Lung (tissue), 12 donors: Measurements from ENCODE around the gene CFLAR. TPM values are rescaled to one million over a fixed set of nuclear protein-coding genes. Genes with fewer than 3 reads are reported as not detected.

Experiments used
- ATAC-seq: fragments of 200-7000 bp; cut with Tn5 transposase; one replicate; pipeline ENCODE4 v1.9.1; 2020; ENCODE audit warnings: moderate number of reproducible peaks; ENCODE audit not compliant: insufficient read depth, low FRiP score
- DNase-seq, 3 donors: peaks; one replicate each; pipeline ENCODE4 v3.0.0-alpha.2; 2013 to 2017
- H3K27ac ChIP-seq, 2 donors: one replicate each; pipeline ENCODE4 v1.5.1; 2013; ENCODE audit warnings: mild to moderate bottlenecking in 2 of 2, moderate library complexity in 2 of 2, control low read depth in 1 of 2, inconsistent platforms in 1 of 2, low read depth in 1 of 2, low read length in 1 of 2
- H3K27me3 ChIP-seq, 3 donors: one replicate each; pipeline ENCODE4 v1.5.1; 2013; ENCODE audit warnings: low read length in 2 of 3; ENCODE audit not compliant: control insufficient read depth in 3 of 3, insufficient read depth in 3 of 3
- H3K36me3 ChIP-seq, 4 donors: one replicate each; pipeline ENCODE4 v1.5.1; 2013; ENCODE audit warnings: low read length in 4 of 4, mild to moderate bottlenecking in 1 of 4, moderate library complexity in 1 of 4; ENCODE audit not compliant: control insufficient read depth in 4 of 4, insufficient read depth in 4 of 4
- H3K4me1 ChIP-seq, 5 donors: one replicate each; pipeline ENCODE4 v1.5.1; 2013; ENCODE audit warnings: low read length in 5 of 5, mild to moderate bottlenecking in 2 of 5, moderate library complexity in 1 of 5; ENCODE audit not compliant: control insufficient read depth in 5 of 5, insufficient read depth in 5 of 5
- H3K4me3 ChIP-seq: one replicate; pipeline ENCODE4 v1.5.1; 2013; ENCODE audit warnings: mild to moderate bottlenecking, control low read depth, moderate library complexity
- H3K9ac ChIP-seq, 2 donors: one replicate each; pipeline ENCODE4 v1.5.1; 2013; ENCODE audit warnings: low read length in 2 of 2, control low read depth in 1 of 2; ENCODE audit not compliant: insufficient read depth in 1 of 2
- H3K9me3 ChIP-seq, 4 donors: one replicate each; pipeline ENCODE4 v1.5.1; 2013; ENCODE audit warnings: low read length in 3 of 4, mild to moderate bottlenecking in 1 of 4, moderate library complexity in 1 of 4; ENCODE audit not compliant: control insufficient read depth in 4 of 4, insufficient read depth in 3 of 4
- CTCF ChIP-seq: IDR thresholded peaks from 2 replicates; pipeline ENCODE4 v1.5.1; 2012; ENCODE audit warnings: mild to moderate bottlenecking; ENCODE audit errors: control extremely low read depth, extremely low read depth
- WGBS, 2 donors: extraction: QIAGEN DNeasy Blood & Tissue Kit; methylation state at CpG; one replicate each; pipeline ENCODE4 v1.1.7; 2013; 5-methylcytosine and 5-hydroxymethylcytosine counted together
- polyA plus RNA-seq, 2 donors: library from polyadenylated mRNA; stranded (reverse); fragments of 200-250 nt; gene quantifications; one replicate each; pipeline ENCODE4 v1.2.1, GENCODE V29; 2013
- total RNA-seq, 2 donors: library from RNA; depleted of rRNA in 1 of 2; stranded (reverse); fragments of >200 nt in 1 of 2; gene quantifications; one replicate each; pipeline ENCODE4 v1.2.1, GENCODE V29; 2014 to 2021
- donor health status: control.
- donor health status: control.
- donor health status: Bipolar disorder and iron deficiency.
- donor health status: healthy.
- donor health status: DM: yes; HTN: yes; CAD: no.

CFLAR gene
- total and polyA plus RNA-seq, 4 donors: 101 to 345 (median 238) TPM

GRCh38 chr2:201118961-201119854 is 3.2 kb downstream of the CFLAR start:
- H3K27ac ChIP-seq: peak overlapping the region; percentile 99 to 100
- peaks cover 0 to 3% (median 0%) of the 10 kb centered on the region in 4 donors for H3K36me3 ChIP-seq
- WGBS, 2 donors: 3 to 4% methylated on average over 12 of the region's 12 CpGs
- H3K27me3 ChIP-seq: no peaks in the 10 kb centered on the region
- ATAC-seq (peak; percentile 1), DNase-seq (peak in 2 of 3 donors; percentile 52 to 60)
- H3K4me1 ChIP-seq: peaks cover 0 to 16% (median 9%) of the 10 kb centered on the region in 5 donors
- H3K4me3 ChIP-seq: peak overlapping the region; percentile 82
- no peak for TF ChIP-seq CTCF
- peak overlapping the region; percentile 31 to 86 for H3K9ac ChIP-seq
- no peaks in the 10 kb centered on the region for H3K9me3 ChIP-seq

- no peak overlapping the region for H3K4me3 ChIP-seq
- H3K27ac ChIP-seq: peak overlapping the region; percentile 55 to 88
- TF ChIP-seq CTCF: no peak
- no peak overlapping the region for H3K9ac ChIP-seq
- H3K4me1 ChIP-seq: peaks cover 8 to 36% (median 19%) of the 10 kb centered on the region in 5 donors
- no peaks in the 10 kb centered on the region for H3K9me3 ChIP-seq
- no peaks in the 10 kb centered on the region for H3K27me3 ChIP-seq
- DNase-seq: no peak
- WGBS, 2 donors: 74 to 77% methylated on average over 1 of the region's 1 CpG
- H3K36me3 ChIP-seq: peaks cover 0 to 3% (median 0%) of the 10 kb centered on the region in 4 donors
- no peak for ATAC-seq
Observed at GRCh38 chr2:201122276-201122675, 6.3 kb downstream of the CFLAR start.

- TF ChIP-seq CTCF: no peak
- 16 to 25% methylated on average over 9 of the region's 9 CpGs for WGBS, 2 donors
- Histone ChIP-seq H3K27me3 (no peaks in the 10 kb centered on the region), H3K36me3 (peaks cover 2 to 5% (median 3%) of the 10 kb centered on the region in 4 donors), H3K27ac (peak overlapping the region; percentile 88 to 95), H3K4me3 (no peak overlapping the region), H3K9ac (peak overlapping the region in 1 of 2 donors; percentile 65), H3K9me3 (no peaks in the 10 kb centered on the region), H3K4me1 (peaks cover 19 to 34% (median 29%) of the 10 kb centered on the region in 5 donors)
- DNase-seq (peak; percentile 33 to 57 (median 51)), ATAC-seq (no peak)
Observed at GRCh38 chr2:201126308-201127151, 10.6 kb downstream of the CFLAR start.
